ENCODE data around the gene STOX2.

GRCh38 chr4:183870997-183871396 is 34.1 kb upstream of the STOX2 start:
- TF ChIP-seq CTCF (IDR thresholded peaks at IDR 0.05) (no peak), POLR2A (IDR thresholded peaks at IDR 0.05) (no peak)
